Measurements from ENCODE around the gene PRELID2.
"Not testable (repeated sequence)": the region's sequence is repeated elsewhere in the genome, so short reads cannot be mapped to it uniquely, and the experiment has no call there.

Gene PRELID2

GRCh38 chr5:145867806-145868205 lies 32.7 kb upstream of the PRELID2 start:
- no peaks in the 10 kb centered on the region for H3K36me3 ChIP-seq (ENCODE audit: control insufficient read depth, insufficient read depth, low read length)
- DNase-seq (ENCODE audit: extremely low read depth, insufficient read length), result no peak
- no peak overlapping the region for H3K4me3 ChIP-seq (replicated peaks; ENCODE audit: low read depth, low read length)
- TF ChIP-seq CTCF (IDR thresholded peaks at IDR 0.05; ENCODE audit: insufficient read depth, low read length, poor library complexity, severe bottlenecking), result no peak
- no peaks in the 10 kb centered on the region for H3K27me3 ChIP-seq (replicated peaks; ENCODE audit: control insufficient read depth, insufficient read depth, low read length)

DNA sequence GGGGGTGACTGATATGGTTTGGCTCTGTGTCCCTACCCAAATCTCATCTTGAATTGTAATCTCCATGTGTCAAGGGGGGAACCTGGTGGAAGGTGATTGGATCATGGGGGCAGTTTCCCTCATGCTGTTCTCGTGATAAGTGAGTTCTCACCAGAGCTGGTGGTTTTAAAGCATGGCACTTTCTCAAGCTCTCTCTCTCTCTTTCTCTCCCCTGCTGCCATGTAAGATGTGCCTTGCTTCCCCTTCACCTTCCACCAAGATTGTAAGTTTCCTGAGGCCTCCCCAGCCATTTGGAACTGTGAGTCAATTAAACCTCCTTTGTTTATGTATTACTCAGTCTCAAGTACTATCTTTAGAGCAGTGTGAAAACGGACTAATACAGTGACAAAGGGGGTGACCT lies 29.3 kb upstream of the PRELID2 start:
- DNase-seq (ENCODE audit: extremely low read depth, insufficient read length); H3K4me3 ChIP-seq (replicated peaks; ENCODE audit: low read depth, low read length); H3K27me3 ChIP-seq (replicated peaks; ENCODE audit: control insufficient read depth, insufficient read depth, low read length); H3K36me3 ChIP-seq (ENCODE audit: control insufficient read depth, insufficient read depth, low read length): not testable (repeated sequence)

GRCh38 chr5:145863003-145863402 lies 27.9 kb upstream of the PRELID2 start:
- Histone ChIP-seq H3K4me3 (replicated peaks; ENCODE audit: low read depth, low read length) (no peak overlapping the region), H3K27me3 (replicated peaks; ENCODE audit: control insufficient read depth, insufficient read depth, low read length) (no peaks in the 10 kb centered on the region), H3K36me3 (ENCODE audit: control insufficient read depth, insufficient read depth, low read length) (no peaks in the 10 kb centered on the region)
- no peak for TF ChIP-seq CTCF (IDR thresholded peaks at IDR 0.05; ENCODE audit: insufficient read depth, low read length, poor library complexity, severe bottlenecking)
- DNase-seq (ENCODE audit: extremely low read depth, insufficient read length), result no peak

GRCh38 chr5:145859897-145860296 lies 24.8 kb upstream of the PRELID2 start:
- DNase-seq (ENCODE audit: extremely low read depth, insufficient read length), result no peak
- no peaks in the 10 kb centered on the region for H3K36me3 ChIP-seq (ENCODE audit: control insufficient read depth, insufficient read depth, low read length)
- H3K27me3 ChIP-seq (replicated peaks; ENCODE audit: control insufficient read depth, insufficient read depth, low read length), result no peaks in the 10 kb centered on the region; the same call in 1 of the 2 replicates
- H3K4me3 ChIP-seq (replicated peaks; ENCODE audit: low read depth, low read length), result no peak overlapping the region
- TF ChIP-seq CTCF (IDR thresholded peaks at IDR 0.05; ENCODE audit: insufficient read depth, low read length, poor library complexity, severe bottlenecking), result no peak

DNA sequence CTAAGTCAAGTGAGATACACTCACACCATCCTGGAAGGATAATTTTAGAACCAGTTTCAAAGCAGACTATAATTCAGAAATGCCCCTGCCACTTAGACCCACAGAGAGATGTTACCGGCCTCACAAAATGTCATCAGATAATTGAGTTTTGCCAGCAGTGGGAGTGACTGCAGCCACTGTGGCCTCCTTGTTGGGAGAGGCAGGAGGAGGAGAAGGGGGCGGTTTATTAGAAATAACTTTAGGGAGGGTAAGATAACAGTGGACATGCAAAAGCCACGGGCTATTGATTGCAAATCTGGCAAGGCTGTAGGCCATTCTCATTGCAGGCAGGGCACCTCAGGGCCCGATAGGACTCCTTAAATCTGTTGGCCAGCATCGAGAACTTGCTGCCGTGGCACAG lies 24.3 kb upstream of the PRELID2 start:
- Histone ChIP-seq H3K27me3 (replicated peaks; ENCODE audit: control insufficient read depth, insufficient read depth, low read length) (no peaks in the 10 kb centered on the region; the same call in 1 of the 2 replicates), H3K4me3 (replicated peaks; ENCODE audit: low read depth, low read length) (no peak overlapping the region), H3K36me3 (ENCODE audit: control insufficient read depth, insufficient read depth, low read length) (no peaks in the 10 kb centered on the region)
- no peak for TF ChIP-seq CTCF (IDR thresholded peaks at IDR 0.05; ENCODE audit: insufficient read depth, low read length, poor library complexity, severe bottlenecking)
- no peak for DNase-seq (ENCODE audit: extremely low read depth, insufficient read length)

DNA sequence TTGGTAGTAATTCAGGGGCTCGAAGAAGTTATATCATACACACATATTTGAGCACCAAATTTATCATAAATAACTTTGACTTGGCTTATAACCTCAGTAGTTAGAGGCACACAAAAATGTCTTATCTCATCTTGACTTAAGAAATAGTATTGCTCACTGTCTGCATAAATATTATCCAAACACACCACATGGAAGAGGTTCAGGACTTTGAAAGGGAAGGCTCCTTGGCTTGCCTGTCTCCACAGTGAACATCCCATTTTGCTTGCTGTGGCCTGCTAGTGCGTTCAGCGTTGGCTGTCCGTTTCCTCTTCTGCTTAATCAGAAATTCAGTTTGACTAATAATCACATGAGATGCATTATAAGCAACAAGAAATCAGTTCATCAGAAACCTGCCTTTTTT lies 23.8 kb upstream of the PRELID2 start:
- no peak for DNase-seq (ENCODE audit: extremely low read depth, insufficient read length)
- Histone ChIP-seq H3K27me3 (replicated peaks; ENCODE audit: control insufficient read depth, insufficient read depth, low read length) (no peaks in the 10 kb centered on the region; the same call in 1 of the 2 replicates), H3K4me3 (replicated peaks; ENCODE audit: low read depth, low read length) (no peak overlapping the region), H3K36me3 (ENCODE audit: control insufficient read depth, insufficient read depth, low read length) (no peaks in the 10 kb centered on the region)
- no peak for TF ChIP-seq CTCF (IDR thresholded peaks at IDR 0.05; ENCODE audit: insufficient read depth, low read length, poor library complexity, severe bottlenecking)
